Activated CD4-positive, CD25-positive, alpha-beta regulatory T cell treated with anti-CD3 and anti-CD28 coated beads, Interleukin-2, amount 50 U/mL, for 24 hours (primary cell): ENCODE measurements around the gene ANXA7.
"Not testable (repeated sequence)": the region's sequence is repeated elsewhere in the genome, so short reads cannot be mapped to it uniquely, and the experiment has no call there.

Experiments
- ATAC-seq, 2 donors: fragments of 150-1000 bp; cut with Tn5 transposase; one replicate each; pipeline ENCODE4 v1.10.0; 2021; ENCODE audit warnings: mild to moderate bottlenecking in 1 of 2, moderate library complexity in 1 of 2

ANXA7 gene

DNA sequence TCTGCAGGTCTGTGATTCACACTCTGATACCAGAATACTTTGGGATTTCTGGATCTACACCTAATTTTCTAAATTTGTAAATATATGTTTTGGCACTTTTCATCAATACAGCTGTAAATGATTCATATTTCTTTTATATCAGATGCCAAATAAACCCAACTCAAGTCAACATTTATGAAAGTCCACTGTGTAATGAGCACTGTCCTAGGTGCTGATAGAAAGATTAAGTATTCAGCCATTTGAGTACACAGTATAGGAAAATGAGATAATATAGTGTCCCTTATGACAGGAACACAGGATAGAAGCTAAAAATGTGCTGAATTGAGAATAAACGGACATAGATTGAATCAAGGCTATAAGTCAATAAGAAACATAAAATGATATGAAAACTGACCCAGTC is 6.4 kb downstream of the ANXA7 start:
- ATAC-seq, result no peak

DNA sequence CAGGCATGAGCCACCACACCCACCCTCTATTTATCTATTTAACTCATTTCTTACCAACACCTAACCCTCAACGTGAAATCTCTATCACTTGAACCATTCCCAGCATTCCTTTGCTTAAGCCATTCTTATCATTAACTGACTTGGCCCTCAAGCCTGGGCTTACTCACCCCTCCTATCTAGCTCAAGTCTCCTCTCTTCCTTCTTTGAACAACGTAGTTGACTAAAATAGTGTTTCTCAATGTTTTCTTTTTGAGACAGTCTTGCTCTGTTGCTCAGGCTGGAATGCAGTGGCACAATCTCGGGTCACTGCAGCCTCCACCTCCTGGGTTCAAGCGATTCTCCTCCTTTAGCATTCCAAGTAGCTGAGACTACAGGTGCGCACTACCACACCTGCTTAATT is 7.0 kb downstream of the ANXA7 start:
- ATAC-seq, result no peak

DNA sequence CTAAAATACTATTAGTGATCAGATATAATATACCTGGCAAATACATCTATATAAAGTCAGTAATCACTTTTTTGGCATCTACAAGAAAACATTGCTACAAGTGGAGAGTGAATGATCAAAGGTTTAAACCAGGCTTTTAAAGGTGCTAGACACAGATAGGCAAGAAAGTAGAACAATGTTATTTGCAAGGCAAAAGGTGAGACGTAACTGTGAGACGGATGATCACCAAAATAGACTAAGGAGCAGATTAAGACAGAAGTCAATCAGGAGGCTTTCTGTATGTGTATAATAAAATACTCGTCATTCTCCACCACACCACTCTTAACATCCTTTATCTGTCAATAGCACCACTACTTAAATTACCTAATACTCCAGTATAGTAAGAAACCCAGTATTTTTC is 8.3 kb downstream of the ANXA7 start:
- no peak for ATAC-seq

DNA sequence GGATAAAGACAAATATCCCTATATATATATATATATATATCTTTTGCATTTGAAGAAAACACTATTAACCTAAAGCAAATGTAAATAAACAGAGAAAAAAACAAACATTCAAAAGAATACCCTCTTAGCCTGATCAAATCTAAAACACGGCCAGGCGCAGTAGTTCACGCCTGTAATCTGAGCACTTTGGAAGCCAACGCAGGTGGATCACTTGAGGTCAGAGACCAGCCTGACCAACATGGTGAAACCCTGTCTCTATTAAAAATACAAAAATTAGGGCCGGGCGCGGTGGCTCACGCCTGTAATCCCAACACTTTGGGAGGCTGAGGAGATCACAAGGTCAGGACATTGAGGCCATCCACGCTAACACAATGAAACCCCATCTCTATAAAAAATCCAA is 9.2 kb downstream of the ANXA7 start:
- ATAC-seq, result no peak

DNA sequence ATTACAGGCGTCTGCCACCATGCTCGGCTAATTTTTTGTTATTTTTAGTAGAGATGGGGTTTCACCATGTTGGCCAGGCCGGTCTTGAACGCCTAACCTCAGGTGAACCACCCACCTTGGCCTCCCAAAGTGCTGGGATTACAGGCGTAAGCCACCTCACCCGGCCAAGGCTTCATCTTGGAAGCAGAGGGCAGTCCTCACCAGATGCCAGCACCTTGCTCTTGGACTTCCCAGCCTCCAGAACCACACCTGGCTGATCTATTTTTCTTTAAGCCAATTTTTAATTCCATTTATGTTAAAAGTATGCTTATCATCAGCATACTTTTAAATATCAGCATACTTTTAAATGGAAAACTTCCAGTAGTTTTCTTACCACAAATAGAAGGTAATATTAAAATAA is 12.2 kb downstream of the ANXA7 start:
- ATAC-seq, result no peak

DNA sequence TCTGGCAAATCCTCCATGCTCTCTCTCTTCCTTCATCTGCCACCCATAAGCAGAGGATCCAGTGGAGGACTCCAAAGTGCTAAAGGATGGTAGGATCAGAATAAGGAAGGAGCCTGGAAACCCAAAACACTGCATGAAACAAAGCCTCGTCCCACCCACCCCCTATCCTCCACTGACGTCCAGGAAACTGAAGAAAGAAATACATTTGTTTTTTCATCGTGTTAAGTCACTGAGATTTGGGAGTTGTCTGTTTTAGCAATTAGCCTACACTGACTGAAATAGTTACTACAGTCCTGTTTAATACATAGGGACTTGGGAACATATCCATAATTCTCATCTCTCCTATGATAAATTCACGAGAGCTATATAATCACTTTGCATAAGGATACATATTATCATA is 14.8 kb downstream of the ANXA7 start:
- no peak for ATAC-seq

DNA sequence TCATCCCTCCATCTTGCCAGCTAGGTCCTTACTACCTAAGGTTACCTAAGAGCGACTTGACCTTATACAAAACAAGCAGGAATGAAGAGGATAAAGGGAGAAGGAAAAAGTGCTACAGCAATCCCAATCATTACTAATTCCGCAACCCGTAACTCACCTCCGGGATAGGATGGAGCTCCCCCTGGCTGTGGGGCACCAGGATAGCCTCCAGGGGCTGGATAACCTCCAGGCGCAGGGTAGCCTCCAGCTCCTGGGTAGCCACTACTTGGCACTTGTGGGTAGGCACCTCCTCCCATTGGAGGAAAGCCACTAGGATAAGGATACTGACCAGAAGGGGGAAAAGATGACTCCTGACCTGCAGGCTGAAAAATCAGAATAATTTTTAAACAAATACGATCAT is 15.8 kb downstream of the ANXA7 start:
- ATAC-seq, result no peak

DNA sequence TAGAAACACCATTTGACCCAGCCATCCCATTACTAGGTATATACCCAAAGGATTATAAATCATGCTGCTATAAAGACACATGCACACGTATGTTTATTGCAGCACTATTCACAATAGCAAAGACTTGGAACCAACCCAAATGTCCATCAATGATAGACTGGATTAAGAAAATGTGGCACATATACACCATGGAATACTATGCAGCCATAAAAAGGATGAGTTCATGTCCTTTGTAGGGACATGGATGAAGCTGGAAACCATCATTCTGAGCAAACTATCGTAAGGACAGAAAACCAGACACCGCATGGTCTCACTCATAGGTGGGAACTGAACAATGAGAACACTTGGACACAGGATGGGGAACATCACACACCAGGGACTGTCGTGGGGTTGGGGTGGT is 19.5 kb downstream of the ANXA7 start:
- ATAC-seq, result not testable (repeated sequence)

DNA sequence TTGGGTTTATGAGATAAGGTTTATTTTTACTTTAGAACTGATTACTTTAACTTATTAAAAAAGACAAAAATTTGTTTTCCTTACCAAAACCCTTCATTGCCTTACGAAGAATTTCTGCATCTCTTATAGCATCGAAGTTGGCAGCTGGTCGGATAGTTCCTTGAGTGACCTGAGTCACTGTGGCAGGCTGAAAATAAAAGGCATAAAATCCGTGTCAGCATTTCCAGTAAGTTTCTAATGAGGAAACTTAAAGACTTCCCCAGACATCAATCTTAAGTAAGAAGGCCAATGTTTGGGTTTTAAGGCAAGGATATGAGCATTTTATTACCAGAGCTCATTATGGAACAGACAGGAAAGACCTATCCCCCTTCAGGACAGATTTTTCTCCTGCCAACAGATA is 25.6 kb downstream of the ANXA7 start:
- ATAC-seq, result no peak

DNA sequence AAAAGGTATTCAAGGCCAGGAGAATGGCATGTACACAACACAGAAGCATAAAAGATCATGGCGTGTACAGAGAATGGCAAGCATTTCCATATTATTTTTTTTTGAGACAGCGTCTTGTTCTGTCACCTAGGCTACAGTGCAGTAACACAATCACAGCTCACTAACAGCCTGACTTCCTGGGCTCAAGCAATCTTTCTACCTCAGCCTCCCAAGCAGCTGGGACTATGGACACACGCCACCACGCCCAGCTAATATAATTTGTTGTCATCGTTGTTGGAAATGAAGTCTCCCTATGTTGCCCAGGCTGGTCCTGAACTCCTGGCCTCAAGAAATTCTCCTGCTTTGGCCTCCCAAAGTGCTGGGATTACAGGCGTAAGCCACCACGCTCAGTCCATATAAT is 27.3 kb downstream of the ANXA7 start:
- ATAC-seq, result no peak

DNA sequence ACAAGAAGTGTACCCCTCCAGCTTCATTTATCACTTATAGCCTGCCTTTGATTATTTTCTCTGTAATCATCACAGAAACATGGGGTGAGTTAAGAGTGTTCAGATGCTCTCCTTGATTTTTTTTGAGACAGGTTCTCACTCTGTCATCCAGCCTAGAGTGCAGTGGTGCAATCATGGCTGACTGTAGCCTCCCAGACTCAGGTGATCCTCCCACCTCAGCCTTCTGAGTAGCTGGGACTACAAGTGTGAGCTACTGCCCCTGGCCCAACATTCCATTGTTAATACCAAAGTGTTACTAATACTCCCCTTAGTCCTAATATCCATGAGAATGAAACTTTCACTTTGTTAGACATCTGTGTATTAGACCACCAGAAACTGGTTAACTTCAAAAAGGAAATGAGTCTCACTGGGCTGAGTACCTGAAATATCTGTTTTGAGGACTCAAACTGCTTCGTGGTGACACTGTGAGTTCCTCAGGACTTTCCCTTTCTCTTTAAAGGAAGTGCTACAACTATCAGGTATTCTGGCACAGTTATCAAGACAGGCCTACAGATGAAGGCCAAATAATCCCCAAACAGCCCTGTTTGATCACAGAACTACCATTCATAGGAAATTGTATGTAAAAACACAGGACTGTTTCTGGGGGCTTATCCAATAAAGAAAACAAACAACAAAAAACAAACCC is 34.7 kb downstream of the ANXA7 start:
- no peak for ATAC-seq

DNA sequence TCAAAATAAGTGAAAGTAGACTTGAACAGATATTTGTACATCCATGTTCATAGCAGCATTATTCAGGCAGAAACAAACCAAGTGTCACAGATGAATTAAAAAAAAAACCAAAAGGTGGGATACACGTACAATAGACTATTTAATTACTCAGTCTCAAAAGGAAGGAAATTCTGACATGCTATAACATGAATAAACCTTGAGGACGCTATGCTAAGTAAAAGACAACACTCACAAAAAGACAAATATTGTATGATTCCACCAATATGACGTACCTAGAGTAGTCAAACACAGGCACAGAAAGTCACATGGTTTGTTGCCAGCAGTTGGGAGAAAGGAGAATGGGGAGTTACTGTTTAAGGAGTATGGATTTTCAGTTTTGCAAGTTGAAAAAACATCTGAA is 37.2 kb downstream of the ANXA7 start:
- ATAC-seq, result no peak

DNA sequence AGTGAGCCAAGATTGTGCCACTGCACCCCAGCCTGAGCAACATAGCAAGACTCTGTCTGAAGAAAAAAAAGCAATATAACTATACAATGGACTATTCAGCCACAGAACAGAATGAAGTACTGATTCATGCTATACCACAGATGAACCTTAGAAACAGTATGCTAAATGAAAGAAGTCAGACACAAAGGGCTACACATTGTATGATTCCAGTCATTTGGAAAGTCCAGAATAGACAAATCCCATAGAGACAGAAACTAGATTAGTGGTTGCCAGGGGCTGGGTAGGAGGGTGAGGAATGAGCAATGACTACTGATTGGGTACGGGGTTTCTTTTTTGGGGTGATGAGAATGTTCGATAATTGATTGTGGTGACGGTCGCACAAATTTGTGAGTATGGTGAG is 45.6 kb downstream of the ANXA7 start:
- peak; percentile 40 to 76 for ATAC-seq

DNA sequence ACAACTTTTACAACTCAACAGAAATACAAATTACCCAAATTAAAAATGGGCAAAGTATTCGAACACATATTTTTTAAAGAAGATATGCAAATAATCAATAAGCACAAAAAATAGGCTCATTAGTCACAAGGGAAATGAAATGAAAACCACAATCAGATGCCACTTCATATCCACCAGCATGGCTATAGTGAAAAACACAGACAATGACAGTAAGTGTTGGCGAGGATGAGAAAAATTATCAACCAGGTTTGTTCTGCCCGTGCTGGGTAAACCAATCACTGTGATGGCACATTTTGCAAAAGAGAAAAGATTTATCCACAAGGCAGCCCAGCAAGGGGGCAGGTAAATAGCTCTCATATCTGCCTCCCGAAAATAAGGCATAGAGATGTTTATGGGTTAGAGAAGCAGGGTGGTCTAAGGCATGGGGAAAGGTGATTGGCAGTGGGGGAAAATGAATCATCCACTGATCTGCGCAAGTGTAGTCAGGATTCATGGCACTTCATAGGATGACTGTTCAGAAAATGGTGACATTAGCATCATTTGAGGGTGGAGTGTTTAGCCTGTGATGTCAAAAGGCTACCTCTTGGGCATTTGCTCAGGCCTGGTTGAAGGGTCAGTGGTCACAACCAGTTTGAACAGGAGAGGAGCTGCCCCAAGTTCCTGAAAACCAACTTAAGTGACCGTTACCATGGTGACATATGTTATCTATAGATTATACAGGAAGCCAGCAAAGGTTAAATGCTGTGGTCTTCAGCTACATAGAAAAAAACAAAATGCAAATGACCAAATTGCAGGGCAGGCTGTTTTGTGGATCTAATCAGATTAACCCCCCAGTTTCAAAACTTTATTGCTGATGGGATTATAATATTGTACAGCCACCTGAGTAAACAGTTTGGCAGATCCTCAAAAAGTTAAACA is 47.2 kb downstream of the ANXA7 start:
- ATAC-seq, result peak; percentile 62 to 67

DNA sequence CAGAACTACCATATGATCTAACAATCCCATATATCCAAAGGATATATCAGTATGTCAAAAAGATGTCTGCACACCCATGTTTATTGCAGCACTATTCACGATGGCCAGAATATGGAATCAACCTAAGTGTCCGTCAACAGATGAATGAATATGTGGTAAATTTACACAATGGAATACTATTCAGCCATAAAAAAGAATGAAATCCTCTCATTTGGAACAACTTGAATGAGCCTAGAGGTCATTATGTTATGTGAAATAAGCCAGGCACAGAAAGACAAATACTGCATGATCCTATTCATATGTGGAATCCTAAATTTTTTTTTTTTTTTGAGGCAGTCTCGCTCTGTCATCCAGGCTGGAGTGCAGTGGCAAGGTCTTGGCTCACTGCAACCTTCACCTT is 48.9 kb downstream of the ANXA7 start:
- no peak for ATAC-seq

DNA sequence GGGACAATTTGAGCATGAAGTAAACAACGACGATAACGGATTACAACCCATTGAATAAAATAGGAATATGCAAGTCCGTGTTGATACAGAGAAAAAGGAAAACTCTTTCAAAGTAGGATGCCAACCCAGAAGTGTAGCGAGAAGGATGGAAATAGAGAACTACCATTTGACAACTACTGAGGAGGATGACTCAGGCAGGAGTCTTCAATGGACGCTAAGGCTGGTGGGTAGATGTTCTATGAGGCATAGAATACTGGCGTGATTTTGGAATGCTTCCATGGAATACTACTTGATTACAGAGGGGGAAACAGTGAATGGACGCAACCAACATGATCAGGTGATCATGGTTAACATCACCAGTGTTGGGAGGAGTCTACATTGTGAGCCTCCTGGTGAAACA is 54.4 kb downstream of the ANXA7 start:
- ATAC-seq, result no peak

DNA sequence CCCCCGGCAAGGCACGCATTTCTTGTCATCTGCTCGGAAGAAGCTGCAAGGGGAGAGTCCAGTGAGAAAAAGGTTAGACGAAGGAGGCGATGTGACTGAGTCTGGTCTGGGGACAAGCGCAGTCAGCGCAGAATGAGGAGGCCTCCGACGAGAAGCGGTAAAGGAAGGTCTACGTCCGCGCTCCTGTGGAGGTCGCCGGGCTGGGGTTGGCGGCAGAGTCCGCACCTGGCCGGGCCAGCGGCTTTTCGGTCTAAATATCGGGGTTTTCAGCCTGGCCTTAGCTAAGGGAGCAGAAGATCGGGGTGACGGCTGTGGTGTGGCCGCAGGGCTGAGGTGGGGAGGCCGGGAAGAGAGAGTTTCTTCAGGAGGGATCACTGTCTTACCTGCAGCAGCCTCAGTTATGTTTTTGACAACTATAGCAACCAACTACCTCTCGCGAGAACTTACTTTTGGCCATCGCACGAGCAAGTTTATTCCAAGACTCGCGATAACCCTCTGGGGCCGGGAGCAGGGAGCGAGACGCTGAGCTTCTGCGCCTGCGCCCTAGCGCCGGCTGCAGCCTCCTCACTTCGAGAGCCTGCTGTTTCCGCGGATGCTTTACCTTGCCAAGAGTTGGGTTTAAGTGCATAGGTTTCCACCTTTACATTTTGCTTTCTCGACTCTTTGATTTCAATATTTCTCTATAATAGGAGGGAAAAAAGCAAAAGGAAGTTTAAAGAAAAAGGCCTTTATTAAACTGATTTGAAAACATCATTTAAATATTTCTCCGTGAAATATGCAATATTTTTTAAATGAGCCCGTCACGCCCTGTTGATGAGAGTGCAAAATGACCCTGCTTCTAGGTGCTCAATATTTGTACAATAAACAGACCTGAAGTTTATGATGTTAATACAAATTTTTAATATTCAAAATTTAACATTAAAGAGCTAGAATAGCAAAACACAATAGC is 55.3 kb downstream of the ANXA7 start, which contains the start of gene CFAP70:
Gene CFAP70 (minus strand): TSS at position 534 of the 949 bp plus-strand sequence. CDS start 4,068 bp downstream, outside the sequence.
- peak; percentile 97 to 98 for ATAC-seq

DNA sequence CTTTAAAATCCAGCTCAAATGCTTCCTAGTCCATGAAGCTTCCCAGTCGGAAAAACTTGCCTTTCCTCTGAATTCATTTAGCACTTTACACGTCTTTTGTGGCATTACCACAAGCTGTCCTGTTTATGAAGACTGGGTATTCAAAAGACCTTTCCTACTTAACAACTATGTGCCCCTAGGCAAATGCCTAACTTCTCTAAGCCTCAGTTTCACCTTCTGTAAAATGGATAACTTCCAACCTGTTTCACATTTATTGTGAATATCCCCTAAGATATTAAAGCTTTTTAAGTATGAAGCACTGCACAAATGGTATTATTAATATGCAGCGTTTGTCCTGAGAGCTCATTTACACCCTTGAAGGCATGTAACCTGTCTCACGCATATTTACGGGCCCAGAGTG is 56.0 kb downstream of the ANXA7 start:
- ATAC-seq, result no peak

DNA sequence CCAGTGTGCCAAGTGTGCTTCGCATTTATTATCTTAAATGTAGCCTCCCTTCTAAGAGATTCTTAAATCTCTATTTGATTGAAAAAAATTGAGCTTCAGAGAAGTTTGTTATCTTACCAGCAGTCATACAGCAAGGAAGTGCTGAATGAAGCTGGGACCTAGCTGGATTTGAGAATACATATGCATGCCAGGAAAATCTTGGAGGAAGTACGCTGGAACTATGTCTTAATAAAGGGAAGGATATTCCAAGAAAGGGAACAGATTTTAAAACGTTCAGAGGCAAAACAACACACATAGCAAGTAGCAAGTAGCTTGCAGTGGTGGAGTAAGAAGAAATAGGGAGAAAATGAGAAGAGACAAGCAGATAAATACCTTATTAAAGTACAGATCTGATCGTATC is 56.7 kb downstream of the ANXA7 start:
- ATAC-seq, result no peak

DNA sequence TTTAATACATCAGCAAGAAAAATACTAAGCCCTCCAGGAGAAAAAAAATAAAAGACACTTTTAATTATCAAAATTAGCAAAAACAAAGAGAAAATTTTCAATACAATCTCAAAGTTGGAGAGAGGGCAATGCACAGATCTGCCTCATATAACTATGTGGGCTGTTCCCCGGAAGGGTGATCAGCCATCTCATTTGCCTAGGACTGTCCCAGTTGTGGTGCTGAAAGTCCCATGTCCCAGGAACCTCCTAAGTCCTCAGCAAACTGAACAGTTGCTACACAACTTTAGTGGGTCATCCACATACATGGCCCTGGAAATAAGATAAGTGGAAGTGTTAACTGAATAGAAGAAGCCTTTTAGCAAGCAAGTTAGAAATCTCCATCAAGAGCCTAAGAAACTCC is 69.6 kb downstream of the ANXA7 start:
- ATAC-seq, result no peak

DNA sequence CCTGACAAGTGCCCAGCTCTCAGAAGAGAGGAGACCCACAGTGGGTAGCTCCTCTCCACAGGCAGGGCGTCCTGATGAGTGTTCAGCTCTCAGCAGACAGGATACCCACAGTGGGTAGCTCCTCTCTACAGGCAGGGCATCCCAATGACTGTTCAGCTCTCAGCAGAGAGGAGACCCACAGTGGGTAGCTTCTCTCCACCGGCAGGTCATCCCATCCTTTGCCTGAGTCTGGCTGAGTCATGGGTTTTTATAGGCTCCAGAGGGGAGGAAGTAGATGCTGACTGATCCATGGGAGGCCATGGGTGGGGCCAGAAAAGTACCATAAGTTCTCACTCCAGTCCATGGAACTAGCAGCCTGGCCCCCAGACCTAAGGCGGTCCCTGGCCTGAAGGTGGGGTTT is 73.7 kb downstream of the ANXA7 start:
- no peak for ATAC-seq

DNA sequence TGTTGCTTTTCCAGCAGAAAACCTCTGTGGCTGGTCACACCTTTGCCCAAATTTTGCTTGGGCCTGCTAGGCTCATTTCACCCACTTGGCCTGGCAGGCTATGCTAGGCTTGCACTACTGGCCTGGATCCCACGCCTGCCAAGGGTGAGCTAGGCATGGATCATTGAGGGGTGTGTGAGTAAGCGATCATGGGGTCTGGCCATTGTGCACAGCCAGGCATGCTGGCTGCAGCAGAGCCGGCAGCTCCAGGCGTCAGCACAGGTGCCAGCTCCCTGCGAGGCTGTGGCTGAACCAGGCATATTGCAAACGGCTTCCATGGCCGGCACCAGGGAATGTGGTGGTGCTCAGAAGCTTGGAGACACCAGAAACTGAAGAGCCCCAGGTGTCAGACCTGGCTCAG is 74.4 kb downstream of the ANXA7 start:
- no peak for ATAC-seq

DNA sequence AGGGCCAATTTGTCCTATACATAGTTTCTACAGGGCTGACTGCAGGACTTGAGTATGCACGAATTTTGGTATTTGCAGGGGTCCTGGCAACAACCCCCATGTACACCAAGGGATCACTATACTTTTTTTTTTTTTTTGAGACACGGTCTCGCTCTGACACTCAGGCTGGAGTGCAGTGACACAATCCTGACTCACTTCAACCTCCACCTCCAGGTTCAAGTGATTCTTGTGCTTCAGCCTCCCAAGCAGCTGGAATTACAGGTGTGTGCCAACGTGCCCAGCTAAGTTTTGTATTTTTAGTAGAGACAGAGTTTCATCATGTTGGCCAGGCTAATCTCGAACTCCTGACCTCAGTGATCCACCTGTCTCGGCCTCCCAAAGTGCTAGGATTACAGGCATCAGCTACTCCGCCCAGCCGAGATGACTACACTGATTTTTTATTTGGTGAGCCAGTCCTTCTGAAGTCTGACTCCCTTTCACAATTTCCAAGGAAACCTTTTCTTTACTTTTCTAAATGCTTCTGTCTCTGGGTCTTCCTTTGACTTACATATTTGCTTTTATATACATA is 75.0 kb downstream of the ANXA7 start:
- no peak for ATAC-seq
